Measurements from ENCODE around the gene UGDH.

The UGDH gene

DNA sequence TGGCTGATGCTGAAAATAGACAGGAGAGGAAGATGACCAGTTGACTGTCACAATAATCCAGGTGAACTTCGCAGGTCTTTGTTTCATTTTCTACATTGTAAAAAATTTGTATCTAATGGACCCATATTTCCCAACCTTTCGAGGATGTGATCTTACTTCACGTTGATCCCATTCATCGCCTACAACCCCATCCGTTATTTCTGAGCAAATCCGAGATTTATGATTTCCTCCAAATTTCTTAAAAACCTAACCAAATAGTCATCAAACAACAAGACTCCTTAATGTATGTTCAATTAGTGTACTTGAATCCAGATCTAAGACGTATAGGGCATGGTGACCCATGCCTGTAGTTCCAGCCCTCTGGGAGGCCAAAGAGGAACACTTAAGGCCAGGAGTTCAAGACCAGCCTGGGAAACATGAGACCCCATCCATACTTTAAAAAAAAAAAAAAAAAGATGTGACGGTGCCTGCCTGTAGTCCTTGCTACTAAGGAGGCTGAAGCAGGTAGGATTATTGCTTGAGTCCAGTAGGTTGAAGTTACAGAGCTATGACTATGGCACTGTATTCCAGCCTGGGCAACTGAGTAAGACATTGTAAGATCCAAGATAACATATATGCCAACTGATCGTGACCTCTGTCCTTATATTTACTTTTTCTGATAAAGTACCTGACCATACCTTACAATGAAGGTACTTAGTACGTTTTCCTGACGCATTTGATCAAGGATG, 74.2 kb downstream of the UGDH start:
- no peak for DNase-seq (ENCODE audit: low read depth)

- no peak for DNase-seq (ENCODE audit: low read depth)
Measured at GRCh38 chr4:39452153-39452859, 74.9 kb downstream of the UGDH start.

DNA sequence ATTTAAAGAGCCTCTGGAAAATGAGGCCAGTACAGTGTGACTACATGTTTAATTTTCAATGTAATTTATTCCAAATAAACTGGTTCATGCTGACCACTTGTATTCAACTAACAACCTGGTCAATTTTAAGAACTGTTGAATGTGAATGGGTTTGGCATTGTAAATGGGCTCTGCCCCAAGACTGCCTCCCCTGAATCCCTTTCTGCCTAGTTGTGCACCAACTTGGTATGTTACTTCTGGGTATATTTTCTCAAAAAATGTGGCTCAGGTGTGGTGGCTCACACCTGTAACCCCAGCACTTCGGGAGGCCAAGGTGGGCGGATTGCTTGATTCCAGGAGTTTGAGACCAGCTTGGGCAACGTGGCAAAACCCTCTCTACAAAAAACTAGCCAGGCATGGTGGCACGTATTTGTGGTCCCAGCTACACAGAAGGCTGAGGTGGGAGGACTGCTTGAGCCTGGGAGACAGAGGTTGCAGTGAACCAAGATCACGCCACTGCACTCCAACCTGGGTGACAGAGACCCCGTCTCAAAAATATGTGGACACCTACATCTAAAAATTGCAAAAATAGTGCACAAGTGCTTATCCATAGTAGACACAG, 75.7 kb downstream of the UGDH start:
- no peak for DNase-seq (ENCODE audit: low read depth)

GRCh38 chr4:39450618-39451017, 76.6 kb downstream of the UGDH start:
- no peak for DNase-seq (ENCODE audit: low read depth)

Measured in stimulated activated CD8-positive, alpha-beta memory T cell treated with anti-CD3 and anti-CD28 coated beads, Interleukin-12 subunit alpha, Interleukin-12 subunit beta, amount 100 ng/mL, for 4 hours (primary cell).